ENCODE measurements around the gene LARP1B.

DNA sequence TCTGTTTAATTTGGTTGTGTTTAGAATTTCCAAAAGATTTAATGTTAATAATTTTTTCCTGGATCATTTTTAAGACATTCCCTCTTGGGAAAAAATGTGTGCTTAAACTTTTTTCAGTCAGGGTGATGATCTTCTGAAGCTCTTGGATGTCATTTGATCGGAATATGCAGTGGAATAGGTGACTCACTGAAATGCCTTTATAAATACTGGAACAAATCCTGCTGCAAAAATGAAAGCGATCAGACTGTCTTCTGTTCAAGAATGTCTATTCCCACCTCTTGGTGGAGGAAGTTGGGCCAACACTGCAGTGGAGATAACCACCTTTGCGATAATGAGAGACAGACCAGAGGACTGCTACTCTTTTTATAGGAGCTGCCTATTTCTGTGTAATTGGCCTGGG, 46.7 kb downstream of the LARP1B start:
- TF ChIP-seq ZNF274 (IDR thresholded peaks at IDR 0.05; ENCODE audit: low read depth, low read length) (no peak), YY1 (IDR thresholded peaks at IDR 0.05; ENCODE audit: insufficient read depth, insufficient read length) (no peak)

All from NT2/D1 (cell line).